ENCODE results near the gene LRRC46.

Gene LRRC46

GRCh38 chr17:47884905-47885730 is 53.6 kb downstream of the LRRC46 start:
- H3K27ac Mint-ChIP-seq, result no peak overlapping the region
- no peak overlapping the region for H3K4me3 Mint-ChIP-seq
- no peaks in the 10 kb centered on the region for H3K27me3 Mint-ChIP-seq
- H3K4me1 Mint-ChIP-seq, result peaks cover 40% of the 10 kb centered on the region
- H3K9me3 Mint-ChIP-seq, result no peaks in the 10 kb centered on the region
- no peaks in the 10 kb centered on the region for H3K36me3 Mint-ChIP-seq

All from activated naive CD4-positive, alpha-beta T cell treated with anti-CD3 and anti-CD28 coated beads, Interleukin-2, amount 50 U/mL, for 24 hours (primary cell).